ENCODE results near the gene COL27A1. TPM values are rescaled to one million over a fixed set of nuclear protein-coding genes. Genes with fewer than 3 reads are reported as not detected.
A peak's percentile ranks its signal among the peaks of the same experiment; 100 is the strongest.
"Not testable (repeated sequence)": the region's sequence is repeated elsewhere in the genome, so short reads cannot be mapped to it uniquely, and the experiment has no call there.

COL27A1 gene
- total RNA-seq, 2 experiments from 2014 or later, result 0.87 to 1.2 TPM

DNA sequence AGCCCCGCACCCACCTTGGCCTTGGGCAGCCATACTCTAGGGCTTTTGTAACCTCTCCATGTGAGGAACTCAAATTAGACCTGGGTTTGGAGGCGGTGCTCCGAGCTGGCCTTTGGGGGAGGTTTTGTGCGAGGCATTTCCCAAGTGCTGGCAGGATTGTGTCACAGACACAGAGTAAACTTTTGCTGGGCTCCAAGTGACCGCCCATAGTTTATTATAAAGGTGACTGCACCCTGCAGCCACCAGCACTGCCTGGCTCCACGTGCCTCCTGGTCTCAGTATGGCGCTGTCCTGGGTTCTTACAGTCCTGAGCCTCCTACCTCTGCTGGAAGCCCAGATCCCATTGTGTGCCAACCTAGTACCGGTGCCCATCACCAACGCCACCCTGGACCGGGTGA lies 174.3 kb downstream of the COL27A1 start, which contains the start of gene ORM2:
ORM2 (plus strand) TSS at position 245 of the 398 bp plus-strand sequence; CDS start at position 281, 36 bp downstream.
- ATAC-seq (ENCODE audit: poor library complexity); H3K27ac ChIP-seq (ENCODE audit: low read depth in 1 of 2, low read length in 2 of 2); H3K36me3 ChIP-seq (ENCODE audit: insufficient read depth, low read length); CTCF ChIA-PET; POLR2A ChIA-PET; DNase-seq; H3K4me1 ChIP-seq (ENCODE audit: insufficient read depth, low read length); H3K36me3 Mint-ChIP-seq (ENCODE audit: low read depth); H3K9me3 Mint-ChIP-seq; H3K9me3 ChIP-seq (ENCODE audit: control insufficient read depth in 1 of 2, insufficient read depth in 1 of 2, low read length in 2 of 2); H3K27me3 ChIP-seq (ENCODE audit: control insufficient read depth in 1 of 2, insufficient read depth in 2 of 2, low read length in 2 of 2); intact Hi-C loops (cut with DNase I, micrococcal nuclease); H3K4me3 ChIP-seq (ENCODE audit: low read length); H3K4me3 Mint-ChIP-seq; H3K27me3 Mint-ChIP-seq: not testable (repeated sequence)
- Mint-ChIP-seq H3K27ac (peak within 1 kb of the TSS; percentile 68), H3K4me1 (ENCODE audit: low read depth) (peaks cover 19% of the 10 kb centered on the region)

DNA sequence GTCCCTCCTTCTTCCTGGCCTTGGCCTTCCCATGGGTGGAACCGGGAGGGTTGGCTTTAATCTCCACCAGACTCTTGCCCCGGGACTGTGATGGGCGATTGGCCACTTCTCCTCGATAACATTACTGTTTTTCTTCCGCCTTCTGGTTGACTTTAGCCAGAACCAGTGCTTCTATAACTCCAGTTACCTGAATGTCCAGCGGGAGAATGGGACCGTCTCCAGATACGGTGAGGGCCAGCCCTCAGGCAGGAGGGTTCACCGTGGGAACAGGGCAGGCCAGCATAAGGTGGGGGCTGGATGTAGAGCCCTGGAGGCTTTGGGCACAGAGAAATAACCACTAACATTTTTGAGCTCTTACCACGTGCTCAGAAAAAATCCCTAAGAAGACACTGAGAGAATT lies 175.3 kb downstream of the COL27A1 start:
- ATAC-seq (ENCODE audit: poor library complexity) (no peak), DNase-seq (no peak)
- intact Hi-C loops (cut with DNase I, micrococcal nuclease), result no loop called here
- H3K4me3 Mint-ChIP-seq, result no peak overlapping the region
- peaks cover 9% of the 10 kb centered on the region for H3K36me3 Mint-ChIP-seq (ENCODE audit: low read depth)
- Histone ChIP-seq H3K4me3 (ENCODE audit: low read length) (no peak overlapping the region), H3K4me1 (ENCODE audit: insufficient read depth, low read length) (peaks cover 9% of the 10 kb centered on the region), H3K27me3 (ENCODE audit: control insufficient read depth in 1 of 2, insufficient read depth in 2 of 2, low read length in 2 of 2) (no peaks in the 10 kb centered on the region), H3K9me3 (ENCODE audit: control insufficient read depth in 1 of 2, insufficient read depth in 1 of 2, low read length in 2 of 2) (peaks cover 0 to 5% of the 10 kb centered on the region in 2 experiments), H3K27ac (ENCODE audit: low read depth in 1 of 2, low read length in 2 of 2) (no peak overlapping the region), H3K36me3 (ENCODE audit: insufficient read depth, low read length) (peaks cover 11% of the 10 kb centered on the region)
- H3K27me3 Mint-ChIP-seq, result no peaks in the 10 kb centered on the region
- H3K9me3 Mint-ChIP-seq, result no peaks in the 10 kb centered on the region
- peak overlapping the region; percentile 68 for H3K27ac Mint-ChIP-seq
- CTCF ChIA-PET, result no interaction called here
- H3K4me1 Mint-ChIP-seq (ENCODE audit: low read depth), result peaks cover 19% of the 10 kb centered on the region
- TF ChIP-seq, protein P1, sequence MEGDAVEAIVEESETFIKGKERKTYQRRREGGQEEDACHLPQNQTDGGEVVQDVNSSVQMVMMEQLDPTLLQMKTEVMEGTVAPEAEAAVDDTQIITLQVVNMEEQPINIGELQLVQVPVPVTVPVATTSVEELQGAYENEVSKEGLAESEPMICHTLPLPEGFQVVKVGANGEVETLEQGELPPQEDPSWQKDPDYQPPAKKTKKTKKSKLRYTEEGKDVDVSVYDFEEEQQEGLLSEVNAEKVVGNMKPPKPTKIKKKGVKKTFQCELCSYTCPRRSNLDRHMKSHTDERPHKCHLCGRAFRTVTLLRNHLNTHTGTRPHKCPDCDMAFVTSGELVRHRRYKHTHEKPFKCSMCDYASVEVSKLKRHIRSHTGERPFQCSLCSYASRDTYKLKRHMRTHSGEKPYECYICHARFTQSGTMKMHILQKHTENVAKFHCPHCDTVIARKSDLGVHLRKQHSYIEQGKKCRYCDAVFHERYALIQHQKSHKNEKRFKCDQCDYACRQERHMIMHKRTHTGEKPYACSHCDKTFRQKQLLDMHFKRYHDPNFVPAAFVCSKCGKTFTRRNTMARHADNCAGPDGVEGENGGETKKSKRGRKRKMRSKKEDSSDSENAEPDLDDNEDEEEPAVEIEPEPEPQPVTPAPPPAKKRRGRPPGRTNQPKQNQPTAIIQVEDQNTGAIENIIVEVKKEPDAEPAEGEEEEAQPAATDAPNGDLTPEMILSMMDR (IDR thresholded peaks at IDR 0.05), result no peak
- POLR2A ChIA-PET, result interaction anchor here (0.8 to 1.8 kb wide), 2 partner anchors 55 to 57 kb away, joined by 3 to 5 read pairs; partner anchors contain the start of gene AKNA

DNA sequence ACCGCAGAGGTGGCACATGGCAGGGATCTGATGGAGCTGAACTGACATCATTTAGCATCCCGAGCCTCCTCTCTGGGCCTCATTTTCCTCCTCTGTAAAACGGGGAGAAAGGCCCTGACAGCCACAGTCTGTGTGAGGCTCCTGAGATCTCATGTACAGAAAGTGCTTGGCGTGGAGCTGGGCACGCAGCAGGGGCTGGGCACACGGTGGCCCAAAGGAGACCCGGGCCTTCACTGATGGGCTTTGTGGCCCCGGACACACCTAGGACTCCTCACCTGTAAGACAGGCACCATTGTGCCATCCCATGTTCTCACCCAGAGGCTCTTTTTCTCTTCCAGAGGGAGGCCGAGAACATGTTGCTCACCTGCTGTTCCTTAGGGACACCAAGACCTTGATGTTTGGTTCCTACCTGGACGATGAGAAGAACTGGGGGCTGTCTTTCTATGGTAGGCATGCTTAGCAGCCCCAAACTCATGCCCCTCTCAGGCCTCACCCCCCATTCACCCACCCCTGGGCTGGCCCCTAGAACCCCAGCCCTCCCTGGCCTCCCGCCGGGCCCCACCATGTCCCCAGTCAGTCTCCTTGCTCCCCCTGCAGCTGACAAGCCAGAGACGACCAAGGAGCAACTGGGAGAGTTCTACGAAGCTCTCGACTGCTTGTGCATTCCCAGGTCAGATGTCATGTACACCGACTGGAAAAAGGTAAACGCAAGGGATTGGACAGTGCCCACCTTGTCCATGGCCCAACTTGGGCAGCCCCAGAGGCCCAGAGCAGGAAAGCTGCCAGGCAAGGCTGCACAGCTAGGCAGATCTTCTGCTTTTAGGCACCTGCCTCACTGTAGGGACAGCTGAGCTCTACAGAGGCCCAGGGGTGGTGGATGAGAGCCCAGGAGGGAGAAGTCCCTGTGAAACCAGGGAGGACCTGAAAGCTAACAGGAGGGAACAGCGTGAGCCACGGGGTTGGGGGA lies 176.2 kb downstream of the COL27A1 start:
- CTCF ChIA-PET; H3K9me3 Mint-ChIP-seq; H3K4me3 ChIP-seq (ENCODE audit: low read length); H3K4me1 ChIP-seq (ENCODE audit: insufficient read depth, low read length); DNase-seq; ATAC-seq (ENCODE audit: poor library complexity); H3K27me3 Mint-ChIP-seq; intact Hi-C loops (cut with DNase I, micrococcal nuclease); H3K9me3 ChIP-seq (ENCODE audit: control insufficient read depth in 1 of 2, insufficient read depth in 1 of 2, low read length in 2 of 2); H3K27me3 ChIP-seq (ENCODE audit: control insufficient read depth in 1 of 2, insufficient read depth in 2 of 2, low read length in 2 of 2); H3K4me3 Mint-ChIP-seq: not testable (repeated sequence)
- Mint-ChIP-seq H3K4me1 (ENCODE audit: low read depth) (peaks cover 19% of the 10 kb centered on the region), H3K36me3 (ENCODE audit: low read depth) (peaks cover 17% of the 10 kb centered on the region), H3K27ac (peak overlapping the region; percentile 68)
- peak overlapping the region in 1 of 2 donors; percentile 29 for H3K27ac ChIP-seq (ENCODE audit: low read depth in 1 of 2, low read length in 2 of 2)
- POLR2A ChIA-PET, result interaction anchor here (0.8 to 1.8 kb wide), 3 partner anchors 54 to 56 kb away, joined by 3 to 5 read pairs (median 5); partner anchors contain the start of gene AKNA
- H3K36me3 ChIP-seq (ENCODE audit: insufficient read depth, low read length), result peaks cover 20% of the 10 kb centered on the region

DNA sequence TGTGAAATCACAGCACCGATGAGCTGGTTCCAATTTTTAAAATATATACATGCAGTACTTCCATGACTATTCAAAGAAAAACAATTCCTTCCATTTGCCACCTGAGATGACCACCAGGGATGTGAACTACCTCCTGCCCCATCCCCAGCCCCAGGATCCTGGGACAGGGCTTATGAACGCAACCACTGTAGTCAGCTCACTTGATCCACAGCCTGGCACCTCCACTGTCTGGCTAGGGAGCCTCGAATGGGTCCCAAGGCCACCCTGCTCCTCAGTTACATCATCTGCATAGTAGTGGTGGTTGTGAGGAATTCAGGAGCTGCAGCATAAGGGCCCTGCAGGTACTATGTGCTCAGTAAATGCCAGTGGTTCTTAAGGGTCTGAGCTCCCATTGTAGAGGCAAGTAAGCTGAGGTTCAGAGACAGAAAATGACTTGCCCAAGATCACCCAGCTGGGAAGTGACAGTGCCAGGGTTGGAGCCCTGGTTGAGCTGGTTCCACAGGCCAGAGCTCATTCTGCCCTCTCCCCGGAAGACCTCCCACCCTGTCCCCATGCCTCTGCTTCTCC lies 177.2 kb downstream of the COL27A1 start:
- peak; percentile 20 for ATAC-seq (ENCODE audit: poor library complexity)
- H3K27me3 Mint-ChIP-seq; H3K4me3 ChIP-seq (ENCODE audit: low read length); H3K27me3 ChIP-seq (ENCODE audit: control insufficient read depth in 1 of 2, insufficient read depth in 2 of 2, low read length in 2 of 2); H3K4me1 ChIP-seq (ENCODE audit: insufficient read depth, low read length); CTCF ChIA-PET; H3K9me3 Mint-ChIP-seq; intact Hi-C loops (cut with DNase I, micrococcal nuclease); H3K4me3 Mint-ChIP-seq; H3K9me3 ChIP-seq (ENCODE audit: control insufficient read depth in 1 of 2, insufficient read depth in 1 of 2, low read length in 2 of 2); DNase-seq: not testable (repeated sequence)
- Mint-ChIP-seq H3K27ac (peak overlapping the region; percentile 83), H3K4me1 (ENCODE audit: low read depth) (peaks cover 19% of the 10 kb centered on the region), H3K36me3 (ENCODE audit: low read depth) (peaks cover 28% of the 10 kb centered on the region)
- peaks cover 30% of the 10 kb centered on the region for H3K36me3 ChIP-seq (ENCODE audit: insufficient read depth, low read length)
- POLR2A ChIA-PET, result interaction anchor here (1.4 kb wide), 1 partner anchor 53 kb away, joined by 5 read pairs; no protein-coding TSS in a partner anchor
- H3K27ac ChIP-seq (ENCODE audit: low read depth in 1 of 2, low read length in 2 of 2), result peak overlapping the region in 1 of 2 donors; percentile 10

DNA sequence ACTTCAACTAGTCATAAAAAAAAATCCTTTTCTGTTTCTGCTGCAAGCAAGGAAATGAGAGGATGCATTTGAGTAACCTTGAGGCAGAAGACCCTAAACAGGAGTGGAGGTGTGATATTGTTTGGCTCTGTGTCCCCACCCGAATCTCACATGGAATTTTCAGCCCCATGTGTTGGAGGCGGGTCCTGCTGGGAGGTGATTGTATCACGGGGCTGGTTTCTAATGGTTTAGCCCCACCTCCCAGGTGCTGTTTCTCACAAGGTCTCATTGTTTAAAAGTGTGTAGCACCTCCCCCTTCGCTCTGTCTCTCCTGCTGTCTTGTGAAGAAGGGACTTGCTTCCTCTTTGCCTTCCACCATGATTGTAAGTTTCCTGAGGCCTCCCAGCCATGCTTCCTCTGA lies 178.4 kb downstream of the COL27A1 start:
- POLR2A ChIA-PET; ATAC-seq (ENCODE audit: poor library complexity); H3K27ac ChIP-seq (ENCODE audit: low read depth in 1 of 2, low read length in 2 of 2); intact Hi-C loops (cut with DNase I, micrococcal nuclease); H3K4me3 Mint-ChIP-seq; H3K27ac Mint-ChIP-seq; H3K27me3 Mint-ChIP-seq; H3K27me3 ChIP-seq (ENCODE audit: control insufficient read depth in 1 of 2, insufficient read depth in 2 of 2, low read length in 2 of 2); DNase-seq; CTCF ChIA-PET; H3K9me3 ChIP-seq (ENCODE audit: control insufficient read depth in 1 of 2, insufficient read depth in 1 of 2, low read length in 2 of 2); H3K4me3 ChIP-seq (ENCODE audit: low read length); H3K9me3 Mint-ChIP-seq: not testable (repeated sequence)
- Histone ChIP-seq H3K36me3 (ENCODE audit: insufficient read depth, low read length) (peaks cover 41% of the 10 kb centered on the region), H3K4me1 (ENCODE audit: insufficient read depth, low read length) (peaks cover 14% of the 10 kb centered on the region)
- H3K4me1 Mint-ChIP-seq (ENCODE audit: low read depth), result peaks cover 19% of the 10 kb centered on the region
- peaks cover 39% of the 10 kb centered on the region for H3K36me3 Mint-ChIP-seq (ENCODE audit: low read depth)
